AG09319 (cell line): ENCODE results near the gene CHRDL1.

ENCODE experiments used
- DNase-seq: peaks from one replicate; pipeline ENCODE4 v3.0.0-alpha.2; 2010; ENCODE audit warnings: low read depth; ENCODE audit errors: extremely low read depth
- CTCF ChIP-seq: IDR thresholded peaks from 2 replicates; pipeline ENCODE4 v1.5.1; 2011; ENCODE audit warnings: low read depth, mild to moderate bottlenecking, inconsistent platforms, low read length, moderate library complexity

Gene CHRDL1

GRCh38 chrX:110758781-110759422 lies 36.7 kb downstream of the CHRDL1 start:
- no peak for TF ChIP-seq CTCF
- DNase-seq: no peak

- no peak for DNase-seq
- TF ChIP-seq CTCF: no peak
Measured at GRCh38 chrX:110755611-110756010, 40.0 kb downstream of the CHRDL1 start.

- TF ChIP-seq CTCF: no peak
- no peak for DNase-seq
Measured at GRCh38 chrX:110755061-110755460, 40.6 kb downstream of the CHRDL1 start.

GRCh38 chrX:110750526-110751189 lies 45.0 kb downstream of the CHRDL1 start:
- no peak for TF ChIP-seq CTCF
- DNase-seq: no peak

GRCh38 chrX:110748256-110748806 lies 47.3 kb downstream of the CHRDL1 start:
- no peak for TF ChIP-seq CTCF
- no peak for DNase-seq

- no peak for DNase-seq
- TF ChIP-seq CTCF: no peak
Measured at GRCh38 chrX:110746014-110746413, 49.6 kb downstream of the CHRDL1 start.

- no peak for TF ChIP-seq CTCF
- DNase-seq: no peak
Measured at GRCh38 chrX:110745288-110745687, 50.3 kb downstream of the CHRDL1 start.
